HT1080 (cell line): Measurements from ENCODE around the gene NFIB. TPM values are rescaled to one million over a fixed set of nuclear protein-coding genes. Genes with fewer than 3 reads are reported as not detected.
A peak's percentile ranks its signal among the peaks of the same experiment; 100 is the strongest.

Source experiments
- DNase-seq: peaks from one replicate; pipeline ENCODE4 v3.0.0-alpha.2; 2015; ENCODE audit warnings: low read depth
- total RNA-seq: library from RNA; depleted of rRNA; stranded (reverse); fragments of >200 nt; shearing (Covaris generic); gene quantifications from 2 replicates; pipeline ENCODE4 v1.2.3, GENCODE V29; 2014

NFIB gene
- total RNA-seq, 1 experiment from 2014 or later: 10.9 TPM

- DNase-seq: no peak
Observed at GRCh38 chr9:14345354-14346230, 31.7 kb upstream of the NFIB start.

- no peak for DNase-seq
Observed at GRCh38 chr9:14344941-14345353, 31.0 kb upstream of the NFIB start.

GRCh38 chr9:14344053-14344524 lies 30.1 kb upstream of the NFIB start:
- DNase-seq: no peak

GRCh38 chr9:14343261-14344031 lies 29.5 kb upstream of the NFIB start:
- no peak for DNase-seq

- no peak for DNase-seq
Observed at GRCh38 chr9:14342736-14343135, 28.8 kb upstream of the NFIB start.

- no peak for DNase-seq
Observed at GRCh38 chr9:14341437-14342122, 27.6 kb upstream of the NFIB start.

- no peak for DNase-seq
Observed at GRCh38 chr9:14340994-14341393, 27.1 kb upstream of the NFIB start.

GRCh38 chr9:14340219-14340873 lies 26.4 kb upstream of the NFIB start:
- no peak for DNase-seq

- DNase-seq: no peak
Observed at GRCh38 chr9:14339746-14340145, 25.8 kb upstream of the NFIB start.

- no peak for DNase-seq
Observed at GRCh38 chr9:14337615-14338014, 23.7 kb upstream of the NFIB start.

- no peak for DNase-seq
Observed at GRCh38 chr9:14336244-14336643, 22.3 kb upstream of the NFIB start.

GRCh38 chr9:14331120-14331519 lies 17.2 kb upstream of the NFIB start:
- DNase-seq: no peak

GRCh38 chr9:14327036-14327435 lies 13.1 kb upstream of the NFIB start:
- DNase-seq: no peak

GRCh38 chr9:14326264-14326826 lies 12.4 kb upstream of the NFIB start:
- peak; percentile 95 for DNase-seq

GRCh38 chr9:14325147-14325546 lies 11.2 kb upstream of the NFIB start:
- no peak for DNase-seq

GRCh38 chr9:14323985-14324650 lies 10.2 kb upstream of the NFIB start:
- DNase-seq: no peak

- DNase-seq: no peak
Observed at GRCh38 chr9:14323083-14323971, 9.4 kb upstream of the NFIB start.

GRCh38 chr9:14322211-14323082 lies 8.5 kb upstream of the NFIB start:
- peak; percentile 88 for DNase-seq
